Astrocyte (in vitro differentiated cells and primary cell): ENCODE data around the gene DISP1.

ENCODE experiments used
- EZH2 ChIP-seq: IDR thresholded peaks from 2 replicates; pipeline ENCODE4 v1.6.1; 2012; ENCODE audit warnings: mild to moderate bottlenecking, low read length, inconsistent platforms; ENCODE audit not compliant: insufficient read depth
- TF ChIP-seq, protein P1 (sequence below): IDR thresholded peaks from 2 replicates; pipeline ENCODE4 v1.5.1; 2011; ENCODE audit warnings: low read depth, mild to moderate bottlenecking, inconsistent platforms, low read length, moderate library complexity; ENCODE audit not compliant: insufficient read depth

DNA sequence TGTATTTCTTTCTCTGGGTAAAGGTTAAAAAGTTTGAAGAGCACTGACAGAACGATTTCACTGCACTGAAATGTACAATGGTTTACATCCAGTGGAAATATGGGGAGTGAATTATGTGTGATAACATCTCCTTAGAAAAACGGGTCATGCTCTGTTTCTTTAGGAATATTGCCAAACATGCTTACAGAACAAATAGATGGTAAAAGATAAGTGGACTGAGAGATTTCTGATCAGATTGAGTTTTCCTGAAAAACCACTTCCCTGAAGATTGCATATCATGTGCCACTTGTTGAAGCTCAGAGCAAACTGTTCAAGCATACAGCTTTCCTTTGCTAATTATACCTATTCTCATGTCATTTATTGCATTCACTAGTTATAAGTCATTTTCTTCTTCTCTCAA lies 29.9 kb upstream of the DISP1 start:
- TF ChIP-seq, protein P1, sequence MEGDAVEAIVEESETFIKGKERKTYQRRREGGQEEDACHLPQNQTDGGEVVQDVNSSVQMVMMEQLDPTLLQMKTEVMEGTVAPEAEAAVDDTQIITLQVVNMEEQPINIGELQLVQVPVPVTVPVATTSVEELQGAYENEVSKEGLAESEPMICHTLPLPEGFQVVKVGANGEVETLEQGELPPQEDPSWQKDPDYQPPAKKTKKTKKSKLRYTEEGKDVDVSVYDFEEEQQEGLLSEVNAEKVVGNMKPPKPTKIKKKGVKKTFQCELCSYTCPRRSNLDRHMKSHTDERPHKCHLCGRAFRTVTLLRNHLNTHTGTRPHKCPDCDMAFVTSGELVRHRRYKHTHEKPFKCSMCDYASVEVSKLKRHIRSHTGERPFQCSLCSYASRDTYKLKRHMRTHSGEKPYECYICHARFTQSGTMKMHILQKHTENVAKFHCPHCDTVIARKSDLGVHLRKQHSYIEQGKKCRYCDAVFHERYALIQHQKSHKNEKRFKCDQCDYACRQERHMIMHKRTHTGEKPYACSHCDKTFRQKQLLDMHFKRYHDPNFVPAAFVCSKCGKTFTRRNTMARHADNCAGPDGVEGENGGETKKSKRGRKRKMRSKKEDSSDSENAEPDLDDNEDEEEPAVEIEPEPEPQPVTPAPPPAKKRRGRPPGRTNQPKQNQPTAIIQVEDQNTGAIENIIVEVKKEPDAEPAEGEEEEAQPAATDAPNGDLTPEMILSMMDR, result no peak
- TF ChIP-seq EZH2, result no peak
